Right ventricle myocardium superior (tissue), 1 donor: Measurements from ENCODE around the gene GFRA4. TPM values are rescaled to one million over a fixed set of nuclear protein-coding genes. Genes with fewer than 3 reads are reported as not detected.

Source experiments
- ATAC-seq: fragments of 200-7000 bp; cut with Tn5 transposase; one replicate; pipeline ENCODE4 v1.9.1; 2020; ENCODE audit warnings: mild to moderate bottlenecking; ENCODE audit not compliant: poor library complexity
- DNase-seq: peaks from one replicate; pipeline ENCODE4 v3.0.0-alpha.2; 2020
- intact Hi-C: fragments of 100-400 bp; cut with DNase I; formaldehyde crosslinking; loops from one replicate; pipeline ENCODE4 v1.11.2; 2022
- total RNA-seq: library from RNA; stranded (reverse); fragmentation: NEBNext Ultra II Directional; extraction: Animal tissue kit (Norgen Biotek cat#: 25700); gene quantifications from one replicate; pipeline ENCODE4 v1.2.1, GENCODE V29; 2021
- donor health status: DM: no; HTN: yes; CAD: no; lungs with severe emphysema.

The GFRA4 gene
- total RNA-seq, 1 donor from 2014 or later: not detected

- ATAC-seq (no peak), DNase-seq (no peak)
- intact Hi-C loops: no loop called here
Observed at GRCh38 chr20:3612795-3613572, 50.2 kb downstream of the GFRA4 start.

- no peak for ATAC-seq
- intact Hi-C loops: no loop called here
- no peak for DNase-seq
Observed at GRCh38 chr20:3611901-3612300, 51.3 kb downstream of the GFRA4 start.

Other genes starting within 250 kb of the GFRA4 start
- gene ATRN, start 192.4 kb downstream of the GFRA4 start, total RNA-seq: 30.0 TPM
- 12.6 TPM for gene ADAM33, start 18.6 kb upstream of the GFRA4 start, total RNA-seq
- 9.6 TPM for gene SIGLEC1, start 49.2 kb upstream of the GFRA4 start, total RNA-seq
- gene HSPA12B, start 69.3 kb upstream of the GFRA4 start, total RNA-seq: 16.6 TPM
- gene ADISSP, start 104.4 kb upstream of the GFRA4 start, total RNA-seq: 11.3 TPM
- 0.32 TPM for gene SPEF1, start 118.0 kb upstream of the GFRA4 start, total RNA-seq
- gene CENPB, start 123.3 kb upstream of the GFRA4 start, total RNA-seq: 68.3 TPM
- 5.7 TPM for gene CDC25B, start 132.9 kb upstream of the GFRA4 start, total RNA-seq
- gene AP5S1, start 157.1 kb upstream of the GFRA4 start, total RNA-seq: 11.0 TPM
- gene MAVS, start 183.4 kb upstream of the GFRA4 start, total RNA-seq: 35.7 TPM
- 15.9 TPM for gene PANK2, start 226.0 kb upstream of the GFRA4 start, total RNA-seq